AG10803 (cell line): ENCODE results near the gene MCM6.
"Not testable (repeated sequence)": the region's sequence is repeated elsewhere in the genome, so short reads cannot be mapped to it uniquely, and the experiment has no call there.

ENCODE experiments used
- DNase-seq: peaks from one replicate; pipeline ENCODE4 v3.0.0; 2010; ENCODE audit warnings: low read depth
- H3K4me3 ChIP-seq: 2 replicates; pipeline ENCODE4 v1.5.1; 2011; ENCODE audit warnings: mild to moderate bottlenecking, low read length, control low read depth
- TF ChIP-seq, protein P1 (sequence below): conservative IDR thresholded peaks from 2 replicates; pipeline ENCODE4 v1.5.1; 2011; ENCODE audit warnings: mild to moderate bottlenecking, low read length, control low read depth, inconsistent platforms

The MCM6 gene

DNA sequence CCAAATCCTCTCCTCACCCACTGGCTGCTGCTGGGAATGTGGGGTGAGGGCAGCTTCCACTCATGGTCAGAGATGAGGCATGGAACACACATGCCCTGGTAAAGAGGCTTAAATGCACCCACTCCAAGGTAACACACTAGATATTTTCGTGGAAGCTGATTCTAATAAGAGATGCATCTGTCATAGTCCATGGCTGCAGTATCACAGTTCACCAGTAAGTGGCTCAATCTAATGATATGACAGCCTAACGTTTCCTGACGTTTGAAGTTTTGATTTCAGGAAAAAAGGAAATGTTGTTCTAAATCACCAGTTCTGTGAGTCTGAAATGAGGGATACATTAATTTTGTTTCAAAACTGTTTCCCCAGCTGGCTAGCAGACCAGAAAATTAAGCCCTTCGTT lies 77.5 kb downstream of the MCM6 start:
- TF ChIP-seq, protein P1, sequence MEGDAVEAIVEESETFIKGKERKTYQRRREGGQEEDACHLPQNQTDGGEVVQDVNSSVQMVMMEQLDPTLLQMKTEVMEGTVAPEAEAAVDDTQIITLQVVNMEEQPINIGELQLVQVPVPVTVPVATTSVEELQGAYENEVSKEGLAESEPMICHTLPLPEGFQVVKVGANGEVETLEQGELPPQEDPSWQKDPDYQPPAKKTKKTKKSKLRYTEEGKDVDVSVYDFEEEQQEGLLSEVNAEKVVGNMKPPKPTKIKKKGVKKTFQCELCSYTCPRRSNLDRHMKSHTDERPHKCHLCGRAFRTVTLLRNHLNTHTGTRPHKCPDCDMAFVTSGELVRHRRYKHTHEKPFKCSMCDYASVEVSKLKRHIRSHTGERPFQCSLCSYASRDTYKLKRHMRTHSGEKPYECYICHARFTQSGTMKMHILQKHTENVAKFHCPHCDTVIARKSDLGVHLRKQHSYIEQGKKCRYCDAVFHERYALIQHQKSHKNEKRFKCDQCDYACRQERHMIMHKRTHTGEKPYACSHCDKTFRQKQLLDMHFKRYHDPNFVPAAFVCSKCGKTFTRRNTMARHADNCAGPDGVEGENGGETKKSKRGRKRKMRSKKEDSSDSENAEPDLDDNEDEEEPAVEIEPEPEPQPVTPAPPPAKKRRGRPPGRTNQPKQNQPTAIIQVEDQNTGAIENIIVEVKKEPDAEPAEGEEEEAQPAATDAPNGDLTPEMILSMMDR: peak; percentile 43
- no peak overlapping the region for H3K4me3 ChIP-seq
- DNase-seq: no peak

DNA sequence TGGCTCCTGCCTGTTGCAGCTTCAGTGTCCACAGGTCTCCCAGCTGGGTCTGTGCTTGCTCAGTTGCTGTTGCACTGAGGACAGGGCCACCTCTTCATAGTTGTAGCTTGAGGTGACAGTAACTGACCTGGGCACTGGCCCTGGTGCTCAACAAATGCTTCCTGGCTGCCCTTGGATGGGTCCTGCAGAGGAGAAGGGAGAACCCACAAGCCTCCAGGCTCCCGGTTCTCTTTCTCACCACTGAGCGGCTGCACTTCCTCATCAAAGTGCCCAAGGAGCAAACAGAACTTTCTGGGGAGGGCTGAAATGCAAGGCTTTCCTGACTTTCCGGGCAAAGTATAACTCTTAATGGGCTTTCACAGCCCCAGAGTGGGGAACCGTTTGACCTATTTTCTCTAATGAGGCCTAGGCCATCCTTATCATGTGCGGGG lies 78.0 kb downstream of the MCM6 start:
- no peak for DNase-seq
- no peak overlapping the region for H3K4me3 ChIP-seq
- TF ChIP-seq, protein P1: no peak

DNA sequence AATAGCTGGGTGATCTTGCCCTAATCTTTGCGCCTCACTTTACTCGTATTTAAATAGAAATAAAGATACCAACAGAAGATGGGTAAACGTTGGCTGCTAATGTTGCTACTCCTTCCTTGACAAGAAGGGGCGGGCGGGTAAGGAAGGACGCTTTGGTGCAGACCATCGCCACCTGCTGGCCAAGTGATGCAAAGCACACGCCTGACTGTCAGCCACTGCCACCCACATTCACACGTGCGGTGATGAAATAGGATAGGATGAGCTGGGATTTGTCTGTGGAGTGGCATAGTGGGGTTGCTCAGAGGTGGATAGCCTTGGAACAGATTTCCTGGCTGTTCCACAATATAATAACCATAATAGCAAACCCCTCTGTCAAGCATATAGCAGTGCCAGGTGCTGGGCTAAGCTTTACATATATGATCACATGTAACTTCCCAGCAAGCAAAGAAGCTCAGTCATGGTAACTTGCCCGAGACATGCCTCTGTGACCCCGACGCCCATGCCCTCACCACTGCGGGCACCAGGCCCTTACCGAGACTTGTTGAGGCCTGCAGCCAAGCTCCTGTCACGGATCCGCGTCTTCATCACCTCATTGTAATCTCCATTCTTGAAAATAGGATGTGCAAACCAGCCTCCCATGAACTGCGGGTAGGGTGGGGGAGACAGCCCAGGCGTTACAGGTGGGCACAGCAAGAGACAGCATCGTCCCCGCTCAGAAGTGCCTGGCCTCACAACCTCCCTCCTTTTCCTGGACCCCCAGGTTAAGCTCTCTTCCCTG lies 78.6 kb downstream of the MCM6 start:
- TF ChIP-seq, protein P1: peak; percentile 90
- no peak overlapping the region for H3K4me3 ChIP-seq
- DNase-seq: peak; percentile 81

DNA sequence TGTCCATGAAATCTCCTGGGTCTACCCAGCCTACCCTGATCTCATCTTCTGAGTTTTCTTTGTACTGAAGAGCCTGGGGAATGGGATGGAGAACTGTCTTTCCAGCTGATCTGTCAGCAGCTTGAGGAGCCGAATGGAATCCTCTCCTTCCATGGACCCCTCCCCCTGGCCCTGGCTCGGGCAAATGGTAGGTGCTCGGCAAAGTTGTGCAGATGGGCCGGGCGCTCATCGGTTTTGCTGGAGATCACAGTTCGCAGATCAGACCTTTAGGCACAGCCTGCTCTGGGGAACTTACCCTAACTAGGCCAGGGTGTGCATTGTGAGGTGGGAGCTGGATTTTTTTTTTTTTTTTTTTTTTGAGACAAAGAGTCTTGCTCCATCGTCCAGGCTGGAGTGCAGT lies 79.6 kb downstream of the MCM6 start:
- no peak for DNase-seq
- TF ChIP-seq, protein P1: no peak
- H3K4me3 ChIP-seq: no peak overlapping the region

GRCh38 chr2:135795641-135796040 lies 80.6 kb downstream of the MCM6 start:
- not testable (repeated sequence) for H3K4me3 ChIP-seq, DNase-seq

DNA sequence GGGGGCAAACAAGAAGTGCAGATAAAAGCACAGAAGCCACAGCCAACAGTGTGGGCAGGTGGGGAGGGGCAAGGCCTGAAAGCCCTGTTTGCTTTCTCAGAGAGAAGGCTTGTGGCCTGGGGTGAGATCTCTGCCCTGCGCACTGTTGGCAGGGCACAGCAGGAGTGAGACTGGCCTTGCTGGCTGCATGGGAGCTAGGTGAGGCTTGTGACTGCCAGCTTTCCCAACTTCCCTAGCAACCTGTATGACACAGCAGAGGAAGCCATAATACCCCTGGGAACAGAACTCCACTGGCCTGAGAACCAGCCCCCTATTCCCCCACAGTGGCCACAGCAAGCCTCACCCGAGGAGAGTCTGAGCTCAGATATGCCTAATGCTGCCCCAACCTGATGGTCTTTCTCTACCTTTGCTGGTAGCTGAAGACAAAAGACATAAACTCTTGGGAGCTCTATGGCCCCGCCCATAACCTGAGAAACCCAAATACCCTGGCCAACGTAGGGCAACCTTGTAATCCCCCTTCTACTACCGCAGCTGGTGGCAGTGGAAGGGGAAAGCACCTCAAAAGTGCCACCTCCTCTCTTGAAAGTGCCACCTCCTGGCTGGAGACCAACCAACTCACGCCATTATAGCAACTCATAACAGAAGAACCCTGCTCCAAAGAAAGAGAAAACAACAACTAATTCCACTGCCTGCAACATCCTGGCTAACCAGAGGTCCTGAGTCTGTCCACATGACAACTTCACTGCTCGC lies 83.7 kb downstream of the MCM6 start:
- no peak for DNase-seq
- TF ChIP-seq, protein P1: no peak

DNA sequence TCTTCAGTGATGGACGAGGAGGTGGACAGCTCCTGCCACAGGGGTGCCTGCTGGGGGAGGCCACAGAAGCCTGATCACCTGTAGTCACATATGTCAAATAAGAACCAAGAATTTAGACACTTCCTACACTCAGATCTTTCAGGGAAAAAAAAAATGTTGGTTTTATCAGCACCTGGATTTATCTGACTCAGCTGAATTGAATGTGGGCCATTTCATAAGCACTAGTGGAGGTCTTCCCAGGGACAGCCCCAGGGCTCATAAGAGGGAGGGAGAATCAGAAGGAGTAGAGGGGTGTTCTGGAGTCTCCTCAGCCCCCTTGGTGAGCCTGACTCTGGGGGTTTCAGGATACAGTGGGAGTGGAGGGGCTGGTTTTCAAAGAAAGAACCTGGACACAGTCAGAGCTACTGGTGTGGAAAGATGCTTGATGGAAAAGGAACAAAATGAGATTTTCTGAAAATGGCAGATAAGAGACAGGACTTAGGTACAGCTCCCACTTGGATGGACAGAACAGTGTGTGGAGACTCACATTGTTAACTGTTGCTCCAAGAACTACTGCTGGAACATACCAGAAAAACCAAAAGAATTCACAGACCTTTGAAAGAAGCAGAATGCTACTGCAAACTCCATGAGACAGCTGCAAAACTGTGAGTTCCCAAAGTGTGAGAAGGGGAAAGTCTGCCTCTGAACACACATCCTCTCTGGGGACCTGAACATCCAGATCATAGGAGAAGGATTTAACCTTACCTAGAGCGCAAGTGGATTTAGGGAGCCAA lies 84.6 kb downstream of the MCM6 start:
- TF ChIP-seq, protein P1: no peak
- DNase-seq: peak; percentile 44
- no peak overlapping the region for H3K4me3 ChIP-seq

More for the DNA sequence above, 83.7 kb downstream of the MCM6 start:
- H3K4me3 ChIP-seq: no peak overlapping the region
